ENCODE measurements around the gene CYLC2.

Gene CYLC2, protein sequence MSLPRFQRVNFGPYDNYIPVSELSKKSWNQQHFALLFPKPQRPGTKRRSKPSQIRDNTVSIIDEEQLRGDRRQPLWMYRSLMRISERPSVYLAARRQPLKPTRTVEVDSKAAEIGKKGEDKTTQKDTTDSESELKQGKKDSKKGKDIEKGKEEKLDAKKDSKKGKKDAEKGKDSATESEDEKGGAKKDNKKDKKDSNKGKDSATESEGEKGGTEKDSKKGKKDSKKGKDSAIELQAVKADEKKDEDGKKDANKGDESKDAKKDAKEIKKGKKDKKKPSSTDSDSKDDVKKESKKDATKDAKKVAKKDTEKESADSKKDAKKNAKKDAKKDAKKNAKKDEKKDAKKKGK

DNA sequence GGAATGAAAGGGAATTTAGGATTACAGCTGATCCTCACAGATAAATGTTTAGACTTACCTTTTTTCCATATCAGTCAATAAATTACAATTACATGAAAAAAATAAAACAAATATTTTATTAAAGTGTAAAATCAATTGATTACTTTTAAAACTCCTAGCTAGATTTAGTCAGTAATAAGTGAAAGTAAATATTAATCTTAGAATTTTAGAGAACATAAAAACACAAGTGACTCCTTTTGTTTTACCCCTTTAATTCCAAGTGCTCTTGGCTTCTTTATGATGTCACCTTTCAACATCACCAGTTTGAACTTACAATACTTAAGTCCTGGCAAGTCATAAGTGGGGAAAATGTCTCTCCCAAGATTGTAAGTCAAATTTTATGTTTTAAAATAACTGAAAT, at the start of gene CYLC2:
Gene CYLC2 (plus strand): TSS at position 301 of the 400 bp plus-strand sequence. CDS start 48 bp downstream, at position 349.
- CTCF ChIA-PET = no interaction called here
- no peaks in the 10 kb centered on the region for H3K36me3 Mint-ChIP-seq
- no peaks in the 10 kb centered on the region for H3K4me1 Mint-ChIP-seq
- no peak within 1 kb of the TSS for H3K4me3 Mint-ChIP-seq
- no peaks in the 10 kb centered on the region for H3K9me3 Mint-ChIP-seq
- no peak within 1 kb of the TSS for H3K27ac Mint-ChIP-seq
- H3K27me3 Mint-ChIP-seq = no peaks in the 10 kb centered on the region
- DNase-seq = no peak

DNA sequence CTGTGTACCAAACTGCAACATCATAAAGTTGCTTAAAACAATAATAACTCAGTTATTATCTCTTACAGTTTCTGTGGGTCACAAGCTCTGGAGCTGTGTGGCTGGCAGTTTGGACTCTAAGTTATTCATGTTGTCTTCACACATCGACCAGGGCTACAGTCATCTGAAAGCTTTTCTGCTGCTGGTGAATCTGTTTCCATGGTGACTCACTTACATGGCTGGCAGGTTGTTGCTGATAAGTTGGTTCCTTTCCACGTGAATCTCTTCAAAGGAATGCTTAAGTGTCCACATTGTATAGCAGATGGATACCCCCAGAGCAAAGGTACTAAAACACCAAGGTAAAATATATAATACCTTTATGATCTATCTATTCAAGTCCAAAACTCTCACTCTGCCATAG, 44.8 kb upstream of the CYLC2 start:
- CTCF ChIA-PET = no interaction called here
- no peaks in the 10 kb centered on the region for H3K4me1 Mint-ChIP-seq
- H3K27me3 Mint-ChIP-seq = no peaks in the 10 kb centered on the region
- H3K9me3 Mint-ChIP-seq = peaks cover 5% of the 10 kb centered on the region
- DNase-seq = no peak
- no peaks in the 10 kb centered on the region for H3K36me3 Mint-ChIP-seq
- H3K27ac Mint-ChIP-seq = no peak overlapping the region
- no peak overlapping the region for H3K4me3 Mint-ChIP-seq

DNA sequence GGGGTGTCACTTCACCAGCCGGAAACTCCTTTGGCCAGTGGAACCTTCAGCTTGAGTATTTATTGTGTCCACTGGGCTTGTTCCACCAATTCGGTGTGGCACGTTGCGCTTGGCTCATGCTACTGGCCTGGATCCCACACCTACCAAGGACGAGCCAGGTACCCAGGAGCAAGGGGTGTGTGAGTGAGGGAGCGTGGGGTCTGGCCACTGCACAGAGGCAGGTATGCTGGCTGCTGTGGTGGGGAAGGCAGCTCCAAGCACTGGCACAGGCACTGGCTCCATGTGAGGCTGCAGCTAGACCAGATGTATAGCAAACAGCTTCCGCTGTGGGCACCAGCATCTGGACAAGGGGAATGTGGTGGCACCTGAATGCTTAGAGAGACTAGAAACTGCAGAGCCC, 28.1 kb upstream of the CYLC2 start:
- Mint-ChIP-seq H3K36me3 (no peaks in the 10 kb centered on the region), H3K27me3 (no peaks in the 10 kb centered on the region), H3K4me1 (no peaks in the 10 kb centered on the region), H3K9me3 (peaks cover 13% of the 10 kb centered on the region), H3K4me3 (no peak overlapping the region), H3K27ac (no peak overlapping the region)
- CTCF ChIA-PET = no interaction called here
- DNase-seq = no peak

DNA sequence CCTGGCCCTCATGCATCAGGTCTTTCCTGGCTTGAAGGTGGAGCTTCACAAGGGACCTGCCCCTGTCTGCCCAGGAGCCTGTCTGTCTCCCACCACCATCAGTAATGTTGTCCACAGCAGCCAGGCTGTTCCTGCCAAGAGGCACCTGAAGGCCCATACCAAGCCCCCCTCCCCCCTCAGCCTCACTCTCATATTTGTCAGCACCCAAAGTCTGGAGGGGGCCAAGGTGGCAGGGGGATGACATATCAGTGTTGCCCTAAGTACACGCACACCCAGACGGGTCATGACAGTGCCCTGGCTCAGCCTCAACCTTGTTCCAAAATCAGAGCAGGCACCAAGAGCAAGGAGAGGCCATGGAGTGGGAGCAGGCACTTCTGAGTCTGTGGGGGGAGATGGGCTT, 27.2 kb upstream of the CYLC2 start:
- Mint-ChIP-seq H3K27ac (no peak overlapping the region), H3K4me3 (no peak overlapping the region), H3K9me3 (peaks cover 13% of the 10 kb centered on the region), H3K27me3 (no peaks in the 10 kb centered on the region), H3K36me3 (no peaks in the 10 kb centered on the region), H3K4me1 (no peaks in the 10 kb centered on the region)
- CTCF ChIA-PET = no interaction called here
- DNase-seq = no peak

DNA sequence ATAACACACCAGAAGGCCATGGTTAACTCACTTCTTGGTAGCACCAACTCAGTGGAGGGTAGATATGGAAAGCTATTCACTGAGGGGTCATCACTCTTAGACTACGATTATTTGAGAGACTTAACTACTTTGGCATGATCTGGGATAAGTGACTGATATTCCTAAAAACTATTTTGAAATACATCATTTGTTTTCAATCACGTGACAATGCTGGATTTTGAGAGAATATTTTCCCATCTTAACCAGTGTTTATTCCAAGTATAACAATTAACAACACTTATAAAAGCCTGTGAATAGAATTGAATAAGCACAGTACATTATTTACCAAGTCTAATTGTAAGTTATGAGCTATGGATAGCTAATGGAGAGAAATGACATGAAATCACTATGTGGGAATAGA, 22.4 kb upstream of the CYLC2 start:
- Mint-ChIP-seq H3K36me3 (no peaks in the 10 kb centered on the region), H3K9me3 (peaks cover 14% of the 10 kb centered on the region), H3K27ac (no peak overlapping the region), H3K4me1 (no peaks in the 10 kb centered on the region), H3K4me3 (no peak overlapping the region), H3K27me3 (no peaks in the 10 kb centered on the region)
- DNase-seq = no peak
- CTCF ChIA-PET = no interaction called here

DNA sequence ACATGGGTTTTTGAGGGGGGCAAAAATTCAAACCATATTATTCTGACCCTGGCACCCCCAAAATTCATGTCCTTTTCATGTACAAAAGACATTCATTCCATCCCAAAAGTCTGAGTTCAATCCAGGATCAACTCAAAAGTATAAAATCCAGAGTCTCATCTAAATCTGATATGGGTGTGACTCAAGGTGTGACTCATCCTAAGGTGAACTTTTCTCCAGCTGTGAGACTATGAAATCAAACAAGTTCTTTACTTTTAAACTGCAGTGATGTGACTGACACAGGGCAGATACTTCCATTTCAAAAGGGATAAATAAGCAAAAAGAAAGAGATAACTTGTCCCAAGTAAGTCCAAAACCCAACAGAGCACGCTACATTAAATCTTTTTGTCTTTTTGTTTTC, 20.6 kb upstream of the CYLC2 start:
- no peaks in the 10 kb centered on the region for H3K4me1 Mint-ChIP-seq
- no peak overlapping the region for H3K4me3 Mint-ChIP-seq
- DNase-seq = no peak
- H3K9me3 Mint-ChIP-seq = peaks cover 6% of the 10 kb centered on the region
- H3K27ac Mint-ChIP-seq = no peak overlapping the region
- CTCF ChIA-PET = no interaction called here
- H3K27me3 Mint-ChIP-seq = no peaks in the 10 kb centered on the region
- H3K36me3 Mint-ChIP-seq = no peaks in the 10 kb centered on the region

DNA sequence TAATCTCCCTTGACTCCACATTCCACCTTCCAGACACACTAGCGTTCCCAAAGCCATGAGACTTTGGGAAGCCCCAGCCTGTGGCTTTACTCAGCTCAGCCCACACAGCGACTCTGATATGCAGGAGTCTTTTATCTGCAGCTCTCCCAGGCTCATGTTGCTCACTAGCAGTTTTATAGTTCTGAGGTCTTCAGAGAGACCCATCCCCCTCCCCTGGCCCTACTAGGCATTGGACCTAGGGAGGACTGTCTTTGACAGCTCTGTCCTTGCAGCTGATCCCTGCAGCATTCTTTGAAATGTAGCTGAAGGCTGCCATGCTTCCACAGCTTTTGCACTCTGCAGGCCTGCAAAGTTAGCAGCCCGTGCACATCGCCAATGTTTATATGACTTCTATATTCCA, 19.9 kb upstream of the CYLC2 start:
- no peaks in the 10 kb centered on the region for H3K4me1 Mint-ChIP-seq
- CTCF ChIA-PET = no interaction called here
- H3K36me3 Mint-ChIP-seq = no peaks in the 10 kb centered on the region
- H3K9me3 Mint-ChIP-seq = peaks cover 6% of the 10 kb centered on the region
- H3K27ac Mint-ChIP-seq = no peak overlapping the region
- no peak for DNase-seq
- H3K27me3 Mint-ChIP-seq = no peaks in the 10 kb centered on the region
- no peak overlapping the region for H3K4me3 Mint-ChIP-seq

DNA sequence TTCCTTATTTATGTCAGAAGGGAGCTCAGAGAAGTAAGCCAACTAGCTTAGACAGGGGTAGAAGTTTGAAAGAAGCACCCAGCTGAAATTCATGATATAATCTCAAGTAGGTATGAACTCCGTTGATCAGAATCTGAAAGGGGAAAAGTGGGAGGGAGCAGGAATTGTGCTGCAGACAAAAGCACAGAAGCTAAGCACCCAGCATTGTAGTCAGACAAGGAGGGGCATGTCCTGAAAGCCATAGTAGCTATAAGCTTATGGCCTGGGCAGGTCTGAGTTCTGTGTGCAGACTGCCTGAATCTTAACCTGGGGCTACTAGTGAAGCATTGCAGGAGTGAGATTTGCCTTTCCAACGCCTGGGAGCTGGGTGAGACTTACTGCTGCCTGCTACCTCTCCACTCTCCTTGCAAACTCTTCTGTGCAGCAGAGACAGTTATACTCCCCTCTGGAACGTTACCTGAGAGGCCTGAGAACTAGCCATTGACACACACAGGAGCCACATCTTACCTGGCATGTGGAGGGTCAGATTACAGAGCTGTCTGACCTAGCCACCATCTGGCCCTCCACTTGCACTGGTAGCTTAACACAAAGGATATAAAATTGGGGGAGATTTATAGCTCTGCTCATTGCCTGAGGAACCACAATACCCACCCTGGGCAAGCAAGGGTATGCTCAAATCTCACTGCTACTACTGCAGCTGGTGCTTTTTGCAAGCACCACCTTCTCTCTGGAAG, 9.8 kb upstream of the CYLC2 start:
- Mint-ChIP-seq H3K27ac (no peak overlapping the region), H3K36me3 (no peaks in the 10 kb centered on the region), H3K27me3 (no peaks in the 10 kb centered on the region), H3K9me3 (peaks cover 2% of the 10 kb centered on the region), H3K4me3 (no peak overlapping the region), H3K4me1 (no peaks in the 10 kb centered on the region)
- no peak for DNase-seq
- CTCF ChIA-PET = no interaction called here

DNA sequence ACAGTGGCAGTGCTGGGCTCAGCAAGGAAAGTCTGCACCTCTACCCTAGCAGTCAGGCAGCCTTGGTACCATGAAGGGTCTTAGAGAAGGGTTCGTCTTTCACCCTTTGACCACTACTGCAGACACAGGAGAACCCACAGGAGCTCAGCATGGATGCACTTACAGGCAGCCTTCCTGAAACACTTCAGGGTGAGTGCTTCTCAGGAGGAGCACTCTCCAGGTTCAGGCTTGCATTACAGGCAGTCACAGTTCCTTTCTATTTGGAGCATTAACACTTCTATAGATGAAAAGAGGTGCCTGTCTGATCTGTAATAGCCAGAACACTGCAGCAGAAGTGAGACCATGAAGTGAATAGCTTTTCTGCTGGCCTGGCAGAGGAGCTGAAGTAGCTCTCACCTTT, 8.7 kb upstream of the CYLC2 start:
- CTCF ChIA-PET = no interaction called here
- H3K4me1 Mint-ChIP-seq = no peaks in the 10 kb centered on the region
- DNase-seq = no peak
- H3K9me3 Mint-ChIP-seq = peaks cover 2% of the 10 kb centered on the region
- no peaks in the 10 kb centered on the region for H3K27me3 Mint-ChIP-seq
- H3K36me3 Mint-ChIP-seq = no peaks in the 10 kb centered on the region
- no peak overlapping the region for H3K4me3 Mint-ChIP-seq
- no peak overlapping the region for H3K27ac Mint-ChIP-seq

DNA sequence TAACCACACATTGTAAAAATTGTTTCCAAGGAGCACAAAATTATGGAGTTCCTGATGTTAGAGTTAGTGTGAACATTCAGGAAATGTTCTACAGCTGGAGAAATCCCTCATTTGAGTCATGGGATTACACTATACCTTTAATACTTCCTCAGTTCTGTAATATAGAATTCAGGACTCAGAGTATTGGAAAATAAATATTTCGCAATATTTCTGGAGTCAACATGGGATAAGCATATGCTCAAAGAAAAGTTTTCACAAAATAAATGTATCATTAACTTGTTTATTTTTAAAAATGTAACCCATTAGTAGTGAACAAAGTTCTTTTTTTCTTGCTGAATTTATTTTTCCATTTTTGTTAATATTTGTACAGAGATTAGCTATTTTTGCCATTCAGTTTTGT, 8.6 kb downstream of the CYLC2 start:
- DNase-seq = no peak
- Mint-ChIP-seq H3K27ac (no peak overlapping the region), H3K9me3 (peaks cover 6% of the 10 kb centered on the region), H3K4me3 (no peak overlapping the region), H3K4me1 (no peaks in the 10 kb centered on the region), H3K36me3 (no peaks in the 10 kb centered on the region), H3K27me3 (no peaks in the 10 kb centered on the region)
- CTCF ChIA-PET = no interaction called here

DNA sequence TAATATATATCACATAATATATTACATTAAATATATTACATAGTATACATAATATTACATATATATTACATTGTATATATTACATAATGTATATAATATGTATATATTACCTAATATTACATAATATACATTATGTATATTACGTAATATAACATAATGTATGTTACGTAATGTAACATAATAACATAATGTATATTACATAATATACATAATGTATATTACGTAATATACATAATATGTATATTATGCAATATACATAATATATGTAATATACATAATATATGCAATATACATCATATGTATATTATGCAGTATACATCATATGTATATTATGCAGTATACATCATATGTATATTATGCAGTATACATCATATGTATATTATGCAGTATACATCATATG, 19.1 kb downstream of the CYLC2 start:
- H3K27me3 Mint-ChIP-seq = no peaks in the 10 kb centered on the region
- CTCF ChIA-PET = no interaction called here
- H3K27ac Mint-ChIP-seq = no peak overlapping the region
- no peaks in the 10 kb centered on the region for H3K36me3 Mint-ChIP-seq
- no peak for DNase-seq
- no peaks in the 10 kb centered on the region for H3K9me3 Mint-ChIP-seq
- no peaks in the 10 kb centered on the region for H3K4me1 Mint-ChIP-seq
- no peak overlapping the region for H3K4me3 Mint-ChIP-seq

DNA sequence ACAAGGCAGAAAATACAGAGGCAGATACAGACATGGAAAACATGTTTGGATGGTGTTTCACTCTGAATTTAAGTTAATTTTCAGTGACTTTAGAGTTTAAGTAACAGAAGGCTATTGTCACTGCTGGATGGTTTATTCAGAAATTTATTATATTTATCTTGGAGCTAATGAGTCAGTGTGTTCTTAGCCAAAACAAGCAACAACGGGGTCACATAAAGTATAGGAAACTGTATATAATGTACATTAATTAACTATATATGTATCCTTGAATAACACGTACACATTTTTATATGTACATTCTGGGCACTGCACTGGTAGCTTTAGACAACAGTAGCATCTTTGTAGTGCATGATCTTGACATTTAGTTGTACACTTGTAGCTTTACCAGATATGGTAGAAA, 30.7 kb downstream of the CYLC2 start:
- Mint-ChIP-seq H3K27ac (no peak overlapping the region), H3K9me3 (peaks cover 14% of the 10 kb centered on the region), H3K4me1 (no peaks in the 10 kb centered on the region), H3K27me3 (no peaks in the 10 kb centered on the region), H3K36me3 (no peaks in the 10 kb centered on the region), H3K4me3 (no peak overlapping the region)
- CTCF ChIA-PET = no interaction called here
- no peak for DNase-seq

DNA sequence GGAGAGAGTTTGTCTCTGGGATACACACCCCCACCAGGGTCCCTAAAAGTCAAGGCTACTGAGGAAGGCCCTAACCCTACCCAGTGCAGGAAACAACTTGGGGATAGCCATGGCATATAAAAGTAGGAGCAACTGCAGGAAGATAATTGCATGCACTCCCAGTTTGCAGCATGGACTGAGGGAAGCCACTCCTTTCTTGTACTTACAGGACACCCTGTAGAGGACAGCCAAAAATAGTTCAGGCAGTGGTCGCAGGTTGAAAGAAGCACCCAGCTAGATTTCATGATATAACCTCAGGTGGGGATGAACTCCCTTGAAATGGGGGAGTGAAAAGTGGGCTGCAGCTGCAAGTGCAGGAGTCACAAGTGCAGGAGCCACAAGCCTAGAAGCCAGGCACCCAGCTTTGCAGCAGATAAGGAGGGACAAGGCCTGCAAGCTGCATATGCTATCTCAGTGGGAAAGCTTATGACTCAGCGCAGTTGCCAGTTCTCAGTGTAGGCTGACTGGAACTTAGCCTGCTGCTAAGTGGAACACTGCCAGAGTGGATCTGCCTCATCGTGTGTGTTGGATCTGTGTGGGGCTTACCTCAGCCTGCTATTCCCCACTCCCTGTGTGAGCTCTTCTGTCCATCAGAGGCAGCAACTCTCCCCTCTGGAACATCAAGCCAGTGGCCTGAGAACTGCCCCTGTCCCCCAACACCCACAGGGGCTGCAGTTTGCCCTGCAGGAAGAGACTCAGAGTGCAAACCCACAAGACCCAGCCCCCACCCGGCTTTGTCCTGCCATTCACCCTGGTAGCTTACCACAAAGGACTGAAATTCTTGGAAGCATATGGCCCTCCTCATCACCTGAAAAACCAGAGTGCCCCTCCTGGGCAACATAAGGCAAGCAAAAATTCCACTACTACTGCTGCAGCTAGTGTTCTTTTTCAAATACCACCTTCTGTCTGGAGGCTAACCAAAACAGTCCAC, 42.7 kb downstream of the CYLC2 start:
- Mint-ChIP-seq H3K4me1 (no peaks in the 10 kb centered on the region), H3K4me3 (no peak overlapping the region), H3K9me3 (peaks cover 4% of the 10 kb centered on the region), H3K27ac (no peak overlapping the region), H3K27me3 (no peaks in the 10 kb centered on the region), H3K36me3 (no peaks in the 10 kb centered on the region)
- DNase-seq = no peak
- CTCF ChIA-PET = no interaction called here

DNA sequence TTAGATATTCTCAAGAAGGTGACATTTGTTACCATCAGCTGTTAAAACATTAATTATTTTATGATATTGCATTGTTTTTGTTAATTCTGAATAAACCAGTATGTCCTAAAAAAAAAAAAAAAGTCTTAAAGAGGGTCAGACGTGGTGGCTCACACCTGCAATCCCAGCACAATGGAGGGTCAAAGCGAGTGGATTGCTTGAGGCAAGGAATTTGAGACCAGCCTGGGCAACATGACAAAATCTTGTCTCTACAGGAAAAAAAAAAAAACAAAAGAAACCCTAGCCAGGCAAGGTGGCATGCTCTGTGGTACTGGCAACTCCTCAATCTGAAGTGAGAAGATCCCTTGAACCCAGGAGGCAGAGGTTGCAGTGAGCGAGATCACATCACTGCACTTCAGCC, 46.8 kb downstream of the CYLC2 start:
- H3K4me1 Mint-ChIP-seq = no peaks in the 10 kb centered on the region
- H3K9me3 Mint-ChIP-seq = peaks cover 4% of the 10 kb centered on the region
- no peak for DNase-seq
- no peaks in the 10 kb centered on the region for H3K36me3 Mint-ChIP-seq
- H3K27ac Mint-ChIP-seq = no peak overlapping the region
- H3K27me3 Mint-ChIP-seq = no peaks in the 10 kb centered on the region
- CTCF ChIA-PET = no interaction called here
- H3K4me3 Mint-ChIP-seq = no peak overlapping the region

All from activated naive CD4-positive, alpha-beta T cell treated with anti-CD3 and anti-CD28 coated beads, Interleukin-2, amount 10 ng/mL, durations not matched to agents 7 days and 5 days (primary cell).